ENCODE results near the gene DCLRE1A. TPM values are rescaled to one million over a fixed set of nuclear protein-coding genes. Genes with fewer than 3 reads are reported as not detected.

Gene DCLRE1A
- total and polyA plus RNA-seq, 10 of the 15 experiments (the other 5 are each of a cell fraction or from before 2014, with no cell fraction given): 4.8 to 29.8 (median 14.0) TPM

GRCh38 chr10:113859261-113859660, 5.4 kb upstream of the DCLRE1A start (continued):
- no peak for TF ChIP-seq MAX (IDR thresholded peaks at IDR 0.05; ENCODE audit: low read depth, low read length)
- no peak for TF ChIP-seq EED (IDR thresholded peaks at IDR 0.05; ENCODE audit: low read depth)

- peak overlapping the region; percentile 92 for H3K27ac ChIP-seq (ENCODE audit: control insufficient read depth, insufficient read depth)
- SMC1A ChIA-PET (ENCODE audit: uncharacterized antibody, unreplicated experiment): interaction anchor here (1.1 to 2.4 kb wide), 10 partner anchors 9 to 167 kb away, joined by 3 to 13 read pairs (median 6); no protein-coding TSS in a partner anchor
- POLR2A ChIA-PET: interaction anchor here (0.6 to 2.0 kb wide), 7 partner anchors 13 to 314 kb away, joined by 3 to 9 read pairs (median 4); no protein-coding TSS in a partner anchor
- H2AFZ ChIP-seq (ENCODE audit: control insufficient read depth, low read depth, low read length): no peak overlapping the region
- peaks cover 73% of the 10 kb centered on the region for H3K79me2 ChIP-seq (ENCODE audit: control insufficient read depth, insufficient read depth, low read length)
- no TSS peak for BruUV-seq (replicated peaks)
- peaks cover 10% of the 10 kb centered on the region for H3K9me3 ChIP-seq (replicated peaks; ENCODE audit: control insufficient read depth, insufficient read depth, low read length)
- DNase-seq (ENCODE audit: low read depth, low spot score) (no peak), FAIRE-seq (no peak), ATAC-seq (0 out of 3 replicates have a peak, but pooled peaks have one; percentile 2)
- WGBS (ENCODE audit: insufficient coverage, insufficient replicate concordance, low lambda C conversion rate, missing lambda C conversion rate): 85% methylated on average over 2 of the region's 2 CpGs
- peaks cover 0 to 23% of the 10 kb centered on the region in 2 experiments; a peak in 3 of 4 replicates for H3K36me3 ChIP-seq (ENCODE audit: control insufficient read depth in 2 of 2, insufficient read depth in 2 of 2, low read length in 1 of 2)
- CTCF ChIA-PET: interaction anchor here (1.0 to 2.2 kb wide), 8 partner anchors 9 to 245 kb away, joined by 3 to 6 read pairs (median 4); no protein-coding TSS in a partner anchor
- H3K4me1 ChIP-seq (ENCODE audit: control insufficient read depth, insufficient read depth, low read length): peaks cover 11% of the 10 kb centered on the region
- H3K9ac ChIP-seq (ENCODE audit: control insufficient read depth, insufficient read depth, low read length): no peak overlapping the region; the same call in 1 of the 2 replicates
- RAD21 ChIA-PET (ENCODE audit: unreplicated experiment): interaction anchor here (0.9 to 3.8 kb wide), 11 partner anchors 9 to 238 kb away, joined by 3 to 31 read pairs (median 4); no protein-coding TSS in a partner anchor
- peak overlapping the region; percentile 46 for H3K4me3 ChIP-seq
- H4K20me1 ChIP-seq (ENCODE audit: control insufficient read depth, insufficient read depth): no peaks in the 10 kb centered on the region
- intact Hi-C loops (cut with micrococcal nuclease; ENCODE audit: unreplicated experiment): loop anchor here (2.0 to 5.0 kb wide), 4 partner anchors 20 to 244 kb away; no protein-coding TSS in a partner anchor
- peak overlapping the region; percentile 75; the same call in 1 of the 2 replicates for H3K4me2 ChIP-seq (ENCODE audit: control insufficient read depth, insufficient read depth)
- no peaks in the 10 kb centered on the region for H3K27me3 ChIP-seq (replicated peaks in 1 of 2; ENCODE audit: control insufficient read depth in 2 of 2, insufficient read depth in 2 of 2, low read length in 1 of 2)
- in situ Hi-C loops (cut with MboI): no loop called here
- TF ChIP-seq ZBTB40 (IDR thresholded peaks at IDR 0.05; ENCODE audit: borderline replicate concordance) (no peak), USF2 (IDR thresholded peaks at IDR 0.05; ENCODE audit: borderline replicate concordance, low read depth, low read length) (no peak), MEF2A (IDR thresholded peaks at IDR 0.05; ENCODE audit: insufficient read depth, low read depth, low read length) (no peak), EGR1 (IDR thresholded peaks at IDR 0.05; ENCODE audit: borderline replicate concordance in 1 of 2, low read depth in 2 of 2, low read length in 2 of 2) (no peak), SMAD5 (IDR thresholded peaks at IDR 0.05; ENCODE audit: low read depth) (no peak), MTA3 (IDR thresholded peaks at IDR 0.05; ENCODE audit: borderline replicate concordance, low read length) (no peak), MYC (IDR thresholded peaks at IDR 0.05; ENCODE audit: insufficient read depth, insufficient read length, insufficient replicate concordance, low read length, severe bottlenecking) (no peak), ZBED1 (IDR thresholded peaks at IDR 0.05; ENCODE audit: borderline replicate concordance) (no peak), EZH2 (IDR thresholded peaks at IDR 0.05; ENCODE audit: borderline replicate concordance, control insufficient read depth, low read depth, low read length) (no peak), NR2C1 (IDR thresholded peaks at IDR 0.05) (no peak), NRF1 (conservative IDR thresholded peaks at IDR 0.05; ENCODE audit: low read depth, low read length) (no peak), NFYB (IDR thresholded peaks at IDR 0.05; ENCODE audit: insufficient read depth, low read depth, low read length) (no peak), RBBP5 (conservative IDR thresholded peaks at IDR 0.05) (no peak)
Observed at GRCh38 chr10:113858541-113858940, 4.7 kb upstream of the DCLRE1A start.

All from GM12878 (cell line).